UCSD-AML1 (cell line): ENCODE data around the gene LAMA2.

Experiments used
- DNase-seq: peaks from one replicate; lab custom pipeline; 2025; ENCODE audit not compliant: unreplicated experiment; lab: John Stamatoyannopoulos, UW

The LAMA2 gene

GRCh38 chr6:129544892-129545612, 662.1 kb downstream of the LAMA2 start:
- DNase-seq: no peak

- no peak for DNase-seq
Observed at GRCh38 chr6:129546702-129547101, 663.8 kb downstream of the LAMA2 start.

- no peak for DNase-seq
Observed at GRCh38 chr6:129551486-129551885, 668.5 kb downstream of the LAMA2 start.

DNA sequence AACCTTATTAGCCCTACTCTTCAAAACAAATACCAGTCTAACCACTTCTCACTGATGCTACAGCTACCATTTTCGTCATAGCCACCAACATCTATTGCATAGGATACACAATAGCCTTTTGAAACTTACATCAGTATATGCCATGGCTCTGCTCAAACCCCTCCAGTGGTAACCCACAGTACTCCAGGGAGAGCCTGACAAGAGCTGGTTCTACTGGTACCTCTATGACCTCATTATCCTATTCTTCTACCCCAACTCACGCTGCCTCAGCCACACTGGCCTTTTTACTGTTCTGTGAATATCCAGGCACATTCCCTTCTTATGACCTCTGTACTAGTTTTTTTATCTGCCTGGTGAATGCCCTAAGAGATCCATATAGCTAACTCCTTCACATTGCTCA, 669.5 kb downstream of the LAMA2 start:
- no peak for DNase-seq

DNA sequence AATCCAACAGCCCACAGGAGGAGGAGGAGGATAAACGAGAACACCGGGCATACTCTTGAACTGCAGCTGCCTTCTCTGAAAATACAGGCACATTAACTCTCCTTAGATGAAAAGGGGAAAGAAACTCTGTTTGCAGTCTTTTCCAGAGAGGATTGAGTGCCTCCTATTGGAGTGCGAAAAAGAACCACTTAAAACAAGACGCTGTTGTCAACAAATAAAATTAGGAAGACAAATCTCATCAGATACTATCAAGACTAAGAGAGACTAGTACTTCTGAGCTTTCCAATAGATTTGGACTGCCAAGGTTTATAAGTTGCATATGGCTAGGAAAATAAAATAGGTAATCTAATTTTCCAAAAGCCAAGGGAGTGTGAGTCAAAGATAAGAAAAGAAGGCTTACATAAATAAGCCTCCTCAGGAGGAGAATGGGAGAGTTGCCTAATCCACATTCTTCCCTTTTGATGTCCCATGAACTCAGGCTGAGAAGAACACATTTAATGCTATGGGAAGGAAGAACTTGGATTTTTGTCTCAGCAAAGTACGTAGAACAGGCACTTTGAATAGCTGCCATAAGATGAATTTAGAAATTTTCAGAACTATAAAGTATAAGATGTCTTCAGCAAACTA, 672.4 kb downstream of the LAMA2 start:
- no peak for DNase-seq

DNA sequence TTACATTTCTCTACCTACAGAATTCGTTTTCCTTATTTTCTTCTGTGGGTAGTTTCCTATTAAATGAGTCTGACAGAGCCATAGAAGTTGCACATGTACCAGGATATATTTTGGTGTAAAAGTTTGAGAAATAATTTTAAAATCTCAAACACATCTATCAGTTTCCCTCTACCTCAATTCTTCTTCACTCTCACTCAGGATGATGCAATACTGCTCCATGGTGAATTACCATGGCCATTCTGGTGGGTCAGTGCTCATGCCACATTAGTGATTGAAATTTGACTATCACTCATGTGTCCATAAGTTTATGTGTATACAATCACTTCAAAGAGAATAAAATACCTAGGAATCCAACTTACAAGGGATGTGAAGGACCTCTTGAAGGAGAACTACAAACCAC, 675.3 kb downstream of the LAMA2 start:
- no peak for DNase-seq

- DNase-seq: no peak
Observed at GRCh38 chr6:129565366-129565765, 682.4 kb downstream of the LAMA2 start.

DNA sequence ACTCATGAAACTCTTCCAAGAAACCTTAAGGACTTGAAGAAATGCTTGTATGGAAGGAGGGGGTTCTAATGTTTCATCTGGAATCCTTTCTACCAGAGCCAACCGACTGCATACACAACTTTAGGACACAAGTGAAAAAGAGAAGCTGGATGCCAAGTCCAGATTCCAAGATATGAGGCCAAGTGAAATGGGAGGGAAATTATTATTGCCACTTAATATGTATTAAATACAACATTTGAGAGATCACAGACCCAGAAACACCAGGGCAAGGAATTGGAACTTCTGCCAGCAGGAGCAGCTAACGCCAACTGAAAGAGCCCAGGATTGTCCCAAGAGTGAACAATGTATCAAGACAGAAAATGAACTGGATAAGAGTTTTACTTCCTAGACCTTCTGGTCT, 682.9 kb downstream of the LAMA2 start:
- DNase-seq: no peak
